Activated T-cell treated with anti-CD3 and anti-CD28 coated beads, Interleukin-2, amount 50 U/mL, for 72 hours (primary cell): ENCODE data around the gene PRPF31. TPM values are rescaled to one million over a fixed set of nuclear protein-coding genes. Genes with fewer than 3 reads are reported as not detected.
A peak's percentile ranks its signal among the peaks of the same experiment; 100 is the strongest.

Experiments used
- ATAC-seq, 2 donors: fragments of 150-1000 bp; cut with Tn5 transposase; replicated peaks in 1 of 2; 2 replicates each; pipeline ENCODE4 v1.10.0; 2021; ENCODE audit warnings: moderate library complexity in 2 of 2, mild to moderate bottlenecking in 1 of 2
- DNase-seq, 2 donors: peaks; one replicate each; pipeline ENCODE4 v3.0.0; 2021 to 2022; ENCODE audit warnings: mixed read lengths in 1 of 2
- H3K27ac Mint-ChIP-seq: one replicate; pipeline ENCODE4 v1.8.0; 2022; ENCODE audit warnings: mild to moderate bottlenecking, moderate library complexity, mixed read lengths
- H3K27me3 Mint-ChIP-seq: one replicate; pipeline ENCODE4 v1.8.0; 2022; ENCODE audit warnings: low read depth, mixed read lengths
- H3K36me3 Mint-ChIP-seq, 2 donors: one replicate each; pipeline ENCODE4 v1.8.0; 2022; ENCODE audit warnings: mixed read lengths in 2 of 2, mild to moderate bottlenecking in 1 of 2; ENCODE audit not compliant: insufficient read depth in 2 of 2
- H3K4me1 Mint-ChIP-seq: one replicate; pipeline ENCODE4 v1.8.0; 2022; ENCODE audit warnings: low read depth, mixed read lengths
- H3K4me3 Mint-ChIP-seq, 2 donors: one replicate each; pipeline ENCODE4 v1.8.0; 2022; ENCODE audit warnings: mild to moderate bottlenecking in 2 of 2, mixed read lengths in 2 of 2, moderate library complexity in 2 of 2
- H3K9me3 Mint-ChIP-seq, 2 donors: one replicate each; pipeline ENCODE4 v1.8.0; 2022; ENCODE audit warnings: mixed read lengths in 2 of 2
- total RNA-seq, 2 donors: library from RNA; stranded (reverse); gene quantifications; one replicate each; pipeline ENCODE4 v1.2.3, GENCODE V29; 2022

Gene PRPF31
- total RNA-seq, 2 donors from 2014 or later, result 55.0 to 55.6 TPM

DNA sequence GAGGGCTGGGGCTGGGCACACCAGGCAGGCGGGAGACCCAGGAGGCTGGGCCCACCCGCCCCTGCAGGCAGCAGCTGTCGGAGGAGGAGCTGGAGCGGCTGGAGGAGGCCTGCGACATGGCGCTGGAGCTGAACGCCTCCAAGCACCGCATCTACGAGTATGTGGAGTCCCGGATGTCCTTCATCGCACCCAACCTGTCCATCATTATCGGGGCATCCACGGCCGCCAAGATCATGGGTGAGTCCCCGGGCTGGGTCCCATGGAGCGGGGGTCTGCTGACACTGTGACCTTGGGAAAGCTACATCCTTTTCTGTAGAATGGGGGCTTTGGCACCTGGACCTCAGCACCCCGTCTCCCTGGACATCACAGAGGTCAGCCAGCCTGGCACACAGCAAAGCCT is 8.1 kb downstream of the PRPF31 start:
- no peaks in the 10 kb centered on the region for H3K27me3 Mint-ChIP-seq
- DNase-seq (no peak), ATAC-seq (no peak)
- H3K36me3 Mint-ChIP-seq, result peaks cover 0 to 5% of the 10 kb centered on the region in 2 donors
- no peak overlapping the region for H3K4me3 Mint-ChIP-seq
- H3K4me1 Mint-ChIP-seq, result no peaks in the 10 kb centered on the region
- no peaks in the 10 kb centered on the region for H3K9me3 Mint-ChIP-seq
- no peak overlapping the region for H3K27ac Mint-ChIP-seq

DNA sequence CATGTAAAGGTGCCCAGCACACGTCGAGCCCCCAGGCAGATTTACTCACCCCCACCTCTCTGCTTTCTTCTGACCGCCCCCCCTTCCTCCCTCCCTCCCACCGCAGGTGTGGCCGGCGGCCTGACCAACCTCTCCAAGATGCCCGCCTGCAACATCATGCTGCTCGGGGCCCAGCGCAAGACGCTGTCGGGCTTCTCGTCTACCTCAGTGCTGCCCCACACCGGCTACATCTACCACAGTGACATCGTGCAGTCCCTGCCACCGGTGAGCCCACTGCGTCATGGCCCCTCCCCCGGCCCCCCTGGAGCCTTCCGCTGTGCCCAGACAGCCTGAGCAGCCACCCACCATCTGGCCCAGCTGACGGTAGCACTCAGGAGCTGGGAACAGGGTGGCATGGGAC is 8.8 kb downstream of the PRPF31 start:
- Mint-ChIP-seq H3K4me1 (no peaks in the 10 kb centered on the region), H3K9me3 (no peaks in the 10 kb centered on the region), H3K36me3 (peaks cover 0 to 5% of the 10 kb centered on the region in 2 donors), H3K4me3 (no peak overlapping the region), H3K27ac (no peak overlapping the region), H3K27me3 (no peaks in the 10 kb centered on the region)
- ATAC-seq (no peak), DNase-seq (no peak)

DNA sequence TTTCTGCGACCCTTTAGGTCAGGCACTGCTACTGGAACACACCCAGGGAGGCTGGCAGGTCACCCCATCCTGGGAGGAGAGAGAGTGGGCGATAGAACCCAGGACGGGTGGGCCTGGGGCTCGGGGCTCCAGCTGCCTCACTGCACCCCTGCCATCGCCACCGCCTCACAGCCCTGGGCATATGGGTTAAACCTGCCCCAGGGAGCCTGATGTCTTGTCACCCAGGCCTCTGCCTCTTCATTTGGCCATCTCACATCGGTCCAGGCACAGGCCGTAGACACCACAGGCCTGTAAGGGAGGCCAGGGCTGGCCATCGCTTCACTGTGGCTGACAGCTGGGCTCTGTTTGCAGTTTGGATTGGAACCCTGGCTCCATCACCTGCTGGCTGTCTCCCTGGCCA is 10.2 kb downstream of the PRPF31 start:
- ATAC-seq (no peak), DNase-seq (no peak)
- Mint-ChIP-seq H3K27me3 (no peaks in the 10 kb centered on the region), H3K4me3 (no peak overlapping the region), H3K36me3 (peaks cover 0 to 5% of the 10 kb centered on the region in 2 donors), H3K4me1 (no peaks in the 10 kb centered on the region), H3K9me3 (no peaks in the 10 kb centered on the region), H3K27ac (no peak overlapping the region)

DNA sequence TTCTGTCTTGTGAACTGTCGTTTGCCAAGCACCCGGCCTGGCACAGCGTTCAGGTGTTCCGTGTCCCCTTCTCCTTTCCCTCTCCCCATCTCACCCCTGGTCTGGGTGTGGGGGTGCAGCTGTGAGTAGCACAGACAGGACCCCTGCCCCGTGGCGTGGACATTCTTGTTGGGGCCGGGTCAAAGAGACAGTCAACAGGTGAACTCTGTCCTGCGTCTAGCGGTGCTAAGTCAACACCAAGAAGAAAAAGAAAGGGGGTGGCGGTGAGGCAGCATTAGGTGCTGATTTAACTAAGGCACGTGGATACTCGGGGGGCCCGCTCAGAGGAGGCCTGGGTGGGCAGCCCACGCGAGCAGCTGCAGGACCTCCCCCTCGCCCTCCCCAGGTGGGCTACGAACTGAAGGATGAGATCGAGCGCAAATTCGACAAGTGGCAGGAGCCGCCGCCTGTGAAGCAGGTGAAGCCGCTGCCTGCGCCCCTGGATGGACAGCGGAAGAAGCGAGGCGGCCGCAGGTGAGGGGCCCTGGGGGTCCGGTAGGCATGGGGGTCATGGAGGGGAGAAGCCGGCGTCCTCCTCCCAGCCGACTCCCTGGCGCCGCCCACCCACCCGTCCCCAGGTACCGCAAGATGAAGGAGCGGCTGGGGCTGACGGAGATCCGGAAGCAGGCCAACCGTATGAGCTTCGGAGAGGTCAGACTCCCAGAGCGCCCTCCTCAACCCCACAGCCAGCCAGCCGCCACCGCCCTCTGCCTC is 12.3 kb downstream of the PRPF31 start:
- ATAC-seq (no peak), DNase-seq (no peak)
- Mint-ChIP-seq H3K4me3 (no peak overlapping the region), H3K27ac (no peak overlapping the region), H3K9me3 (no peaks in the 10 kb centered on the region), H3K4me1 (no peaks in the 10 kb centered on the region), H3K36me3 (peaks cover 0 to 5% of the 10 kb centered on the region in 2 donors), H3K27me3 (no peaks in the 10 kb centered on the region)

DNA sequence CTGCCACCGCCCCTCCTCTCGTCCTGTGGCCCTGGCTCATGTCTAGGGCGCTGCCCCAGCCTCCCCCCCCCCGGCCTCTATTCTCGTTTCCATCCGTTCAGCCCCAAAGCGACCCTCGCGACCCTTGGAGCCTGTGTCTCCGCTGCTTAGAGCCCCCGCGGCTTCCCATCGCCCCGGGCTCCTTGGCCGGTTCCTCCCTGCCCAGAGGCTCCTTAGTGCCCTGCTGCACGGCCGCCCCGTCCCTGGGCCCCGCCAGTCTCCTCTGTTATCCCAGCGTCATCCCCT is 12.8 kb downstream of the PRPF31 start:
- H3K9me3 Mint-ChIP-seq, result no peaks in the 10 kb centered on the region
- no peak for DNase-seq
- peaks cover 0 to 3% of the 10 kb centered on the region in 2 donors for H3K36me3 Mint-ChIP-seq
- H3K4me1 Mint-ChIP-seq, result no peaks in the 10 kb centered on the region
- H3K27me3 Mint-ChIP-seq, result no peaks in the 10 kb centered on the region
- no peak overlapping the region for H3K4me3 Mint-ChIP-seq
- ATAC-seq, result no peak
- no peak overlapping the region for H3K27ac Mint-ChIP-seq

DNA sequence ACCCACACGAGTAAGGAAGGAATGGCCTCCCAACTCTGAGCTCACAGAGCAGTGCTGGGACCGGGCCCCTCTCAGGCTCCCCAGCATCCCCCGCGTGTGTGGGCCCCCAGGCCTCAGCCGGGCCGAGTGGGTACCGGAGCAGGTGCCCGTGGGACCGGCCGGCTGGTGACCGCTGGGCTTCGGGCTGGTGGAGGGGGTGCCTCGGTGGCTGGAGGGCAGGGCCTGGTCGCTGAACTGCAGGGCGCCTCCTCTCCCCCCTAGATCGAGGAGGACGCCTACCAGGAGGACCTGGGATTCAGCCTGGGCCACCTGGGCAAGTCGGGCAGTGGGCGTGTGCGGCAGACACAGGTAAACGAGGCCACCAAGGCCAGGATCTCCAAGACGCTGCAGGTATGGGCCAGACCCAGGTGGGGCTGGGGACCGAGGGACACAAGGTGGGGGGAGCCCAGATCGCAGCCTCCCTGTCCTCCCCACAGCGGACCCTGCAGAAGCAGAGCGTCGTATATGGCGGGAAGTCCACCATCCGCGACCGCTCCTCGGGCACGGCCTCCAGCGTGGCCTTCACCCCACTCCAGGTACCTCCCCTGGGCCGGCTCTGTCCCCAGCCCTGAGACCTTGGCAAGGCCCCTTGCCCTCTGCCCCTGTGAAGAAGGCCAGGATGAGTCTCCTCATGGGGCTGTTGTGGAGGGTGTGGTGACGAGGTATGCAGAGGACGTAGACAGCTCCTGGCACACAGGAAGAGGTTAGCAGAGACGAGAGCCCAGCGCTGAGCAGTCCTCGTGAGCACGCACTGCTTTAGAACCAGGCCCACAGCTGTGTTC is 13.5 kb downstream of the PRPF31 start:
- ATAC-seq, result no peak
- Mint-ChIP-seq H3K4me3 (no peak overlapping the region), H3K9me3 (no peaks in the 10 kb centered on the region), H3K4me1 (no peaks in the 10 kb centered on the region), H3K36me3 (peaks cover 0 to 2% of the 10 kb centered on the region in 2 donors), H3K27me3 (no peaks in the 10 kb centered on the region), H3K27ac (no peak overlapping the region)
- DNase-seq, result no peak

DNA sequence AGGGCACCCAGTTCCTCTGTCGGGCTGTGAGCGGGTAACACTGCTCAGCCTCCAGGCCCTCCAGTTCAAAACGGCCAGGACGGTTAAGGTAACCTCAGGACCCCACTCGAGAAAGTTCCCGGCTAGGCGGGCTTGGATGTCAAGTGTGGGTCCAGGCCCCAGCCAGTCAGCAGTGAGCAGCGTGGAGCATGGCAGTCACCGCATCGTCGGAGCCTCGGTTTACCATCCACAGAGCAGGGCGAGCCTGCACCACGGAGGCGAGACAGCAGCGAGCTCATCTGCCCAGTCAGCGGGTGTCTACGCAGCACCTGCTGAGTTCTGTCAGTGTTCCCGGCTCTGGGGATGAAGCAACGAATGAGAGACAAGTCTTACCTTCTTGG is 14.1 kb downstream of the PRPF31 start:
- peaks cover 0 to 2% of the 10 kb centered on the region in 2 donors for H3K36me3 Mint-ChIP-seq
- H3K27me3 Mint-ChIP-seq, result no peaks in the 10 kb centered on the region
- H3K27ac Mint-ChIP-seq, result no peak overlapping the region
- no peaks in the 10 kb centered on the region for H3K9me3 Mint-ChIP-seq
- DNase-seq (no peak), ATAC-seq (no peak)
- no peaks in the 10 kb centered on the region for H3K4me1 Mint-ChIP-seq
- no peak overlapping the region for H3K4me3 Mint-ChIP-seq

DNA sequence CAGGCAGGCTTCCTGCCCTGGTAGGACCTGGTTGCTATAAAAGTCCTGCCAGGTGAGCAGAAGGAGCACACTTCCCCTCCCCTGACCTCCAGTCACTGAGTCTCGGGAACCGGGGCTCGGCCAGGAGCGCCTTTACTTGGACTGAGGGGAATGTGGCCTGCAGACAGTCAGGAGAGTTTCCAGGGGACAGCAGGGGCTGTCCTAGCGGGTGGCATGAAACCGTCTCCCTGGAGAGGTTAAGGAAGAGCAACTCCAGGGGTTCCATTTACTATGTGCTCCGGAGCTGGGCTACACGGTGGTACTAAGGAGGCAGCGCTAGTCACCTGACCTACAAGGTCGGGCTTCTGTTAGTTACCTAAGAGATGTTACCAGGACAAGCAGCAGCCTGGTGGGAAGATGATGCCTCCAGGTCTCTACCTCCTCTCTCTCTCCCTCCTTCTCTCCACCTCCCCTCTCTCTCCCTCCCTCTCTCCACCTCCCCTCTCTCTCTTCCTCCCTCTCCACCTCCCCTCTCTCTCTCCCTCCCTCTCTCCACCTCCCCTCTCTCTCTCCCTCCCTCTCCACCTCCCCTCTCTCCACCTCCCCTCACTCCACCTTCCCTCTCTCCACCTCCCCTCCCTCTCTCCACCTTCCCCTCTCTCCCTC is 17.9 kb downstream of the PRPF31 start:
- peaks cover 0 to under 1% of the 10 kb centered on the region in 2 donors for H3K36me3 Mint-ChIP-seq
- no peak overlapping the region for H3K4me3 Mint-ChIP-seq
- peaks cover 13% of the 10 kb centered on the region for H3K4me1 Mint-ChIP-seq
- H3K27me3 Mint-ChIP-seq, result no peaks in the 10 kb centered on the region
- no peak for DNase-seq
- no peak for ATAC-seq
- no peak overlapping the region for H3K27ac Mint-ChIP-seq
- H3K9me3 Mint-ChIP-seq, result no peaks in the 10 kb centered on the region

DNA sequence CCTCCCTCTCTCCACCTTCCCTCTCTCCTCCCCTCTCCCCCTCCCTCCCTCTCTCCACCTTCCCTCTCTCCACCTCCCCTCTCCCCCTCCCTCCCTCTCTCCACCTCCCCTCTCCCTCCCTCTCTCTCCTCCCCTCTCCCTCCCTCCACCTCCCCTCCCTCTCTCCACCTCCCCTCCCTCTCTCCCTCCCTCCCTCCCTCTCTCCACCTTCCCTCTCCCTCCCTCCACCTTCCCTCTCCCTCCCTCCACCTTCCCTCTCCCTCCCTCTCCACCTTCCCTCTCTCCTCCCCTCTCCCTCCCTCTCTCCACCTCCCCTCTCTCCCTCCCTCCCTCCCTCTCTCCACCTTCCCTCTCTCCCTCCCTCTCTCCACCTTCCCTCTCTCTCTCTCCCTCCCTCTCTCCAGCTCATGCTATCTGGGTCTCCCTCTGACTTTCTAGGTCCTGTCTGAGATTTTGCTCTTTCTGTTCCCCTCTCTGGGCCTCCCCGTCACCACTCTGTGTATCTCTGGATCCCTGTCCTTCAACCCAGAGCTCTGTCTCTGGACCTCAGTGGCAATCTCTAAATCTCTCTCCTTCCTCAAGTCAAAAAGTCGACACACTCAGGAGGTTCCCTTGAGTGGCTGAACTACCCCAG is 18.5 kb downstream of the PRPF31 start:
- Mint-ChIP-seq H3K27me3 (no peaks in the 10 kb centered on the region), H3K27ac (no peak overlapping the region), H3K4me3 (no peak overlapping the region), H3K9me3 (no peaks in the 10 kb centered on the region), H3K36me3 (peaks cover 3 to 6% of the 10 kb centered on the region in 2 donors), H3K4me1 (peaks cover 19% of the 10 kb centered on the region)
- DNase-seq (no peak), ATAC-seq (no peak)

DNA sequence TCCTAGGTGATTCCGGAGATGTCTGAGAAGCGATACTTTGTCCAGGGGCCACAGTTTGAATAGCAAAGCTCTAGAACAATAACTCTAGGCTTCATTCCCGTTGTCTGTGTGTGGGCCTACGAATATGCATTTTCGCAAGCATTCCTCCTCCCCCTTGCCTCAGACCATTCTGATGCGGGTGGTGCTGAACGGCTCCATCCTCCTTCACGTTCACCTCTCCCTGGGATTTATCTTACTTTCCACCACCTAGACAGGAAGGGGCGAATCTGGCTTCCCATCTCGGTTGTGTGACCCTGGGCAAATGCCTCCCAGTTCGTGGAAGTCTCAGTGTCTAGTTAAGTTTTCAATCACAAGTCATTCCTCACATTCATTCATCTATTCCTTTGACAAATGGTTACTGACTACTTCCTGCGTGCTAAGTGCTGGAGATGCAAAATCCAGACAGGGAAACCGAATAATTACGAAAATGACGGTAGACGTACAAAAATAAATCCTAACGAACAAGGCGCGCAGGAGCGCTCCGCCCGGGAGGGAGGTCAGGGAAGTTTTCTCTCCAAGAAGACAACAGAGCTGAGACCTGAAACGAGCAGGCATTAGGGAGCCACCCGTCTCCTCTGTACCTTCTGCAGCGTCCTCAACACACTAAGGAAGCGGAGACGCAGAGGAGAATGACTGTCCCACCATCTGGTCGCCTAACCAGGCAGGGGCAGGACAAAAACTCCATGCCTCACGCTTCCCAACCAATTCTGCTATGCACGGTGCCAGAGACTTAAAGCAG is 20.7 kb downstream of the PRPF31 start:
- H3K27ac Mint-ChIP-seq, result no peak overlapping the region
- no peaks in the 10 kb centered on the region for H3K27me3 Mint-ChIP-seq
- no peak for DNase-seq

DNA sequence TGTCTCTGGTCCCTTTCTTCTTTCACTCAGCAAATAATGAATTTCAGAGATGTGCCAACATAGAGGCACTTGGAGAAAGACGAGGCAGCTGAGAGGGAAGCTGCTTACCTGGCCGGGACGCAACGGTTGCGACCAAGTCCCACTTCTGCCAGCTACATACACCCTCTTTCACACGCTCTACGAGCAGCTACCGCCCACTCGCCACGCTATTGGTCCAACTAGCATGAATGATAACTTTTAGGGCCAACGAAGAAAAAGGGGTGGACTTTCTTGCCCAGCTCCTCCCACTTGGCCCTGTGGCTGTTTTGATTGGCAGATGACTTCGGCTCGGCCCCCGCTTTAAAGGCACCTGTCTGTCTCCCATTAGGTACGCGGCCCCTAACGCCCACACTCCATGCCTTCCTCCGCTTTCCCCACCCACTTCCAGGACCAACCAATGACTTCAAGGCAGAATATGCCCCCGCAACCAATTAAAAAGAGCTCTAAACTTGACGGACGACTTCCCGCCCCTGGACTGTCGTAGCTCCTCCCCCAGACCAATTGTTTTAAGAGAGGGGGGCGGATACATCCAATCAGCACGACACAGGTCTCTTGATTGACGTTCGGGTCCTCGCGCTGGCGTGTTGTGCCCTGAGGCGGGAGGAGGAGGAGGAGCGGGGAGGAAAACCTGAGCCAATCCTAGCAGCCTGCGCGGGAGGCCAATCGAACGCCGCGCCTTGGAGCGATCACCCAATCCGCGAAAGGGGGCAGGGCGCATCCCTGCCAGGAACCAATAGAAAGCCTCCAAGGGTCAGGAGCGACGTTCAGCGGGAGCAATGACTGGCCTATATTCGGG is 21.5 kb downstream of the PRPF31 start:
- ATAC-seq, result peak; percentile 86
- Mint-ChIP-seq H3K4me1 (peaks cover 44% of the 10 kb centered on the region), H3K27me3 (no peaks in the 10 kb centered on the region), H3K9me3 (no peaks in the 10 kb centered on the region), H3K27ac (peak overlapping the region; percentile 71), H3K4me3 (peak overlapping the region; percentile 90 to 97), H3K36me3 (peaks cover 6 to 7% of the 10 kb centered on the region in 2 donors)
- peak; percentile 97 to 99 for DNase-seq

More for the DNA sequence above, 20.7 kb downstream of the PRPF31 start:
- peaks cover 38% of the 10 kb centered on the region for H3K4me1 Mint-ChIP-seq
- ATAC-seq, result no peak
- H3K4me3 Mint-ChIP-seq, result peak overlapping the region; percentile 90 to 97
- H3K9me3 Mint-ChIP-seq, result no peaks in the 10 kb centered on the region
- peaks cover 6 to 7% of the 10 kb centered on the region in 2 donors for H3K36me3 Mint-ChIP-seq
